Glutamatergic neuron (in vitro differentiated cells): ENCODE measurements around the gene PRKRIP1. TPM values are rescaled to one million over a fixed set of nuclear protein-coding genes. Genes with fewer than 3 reads are reported as not detected.
"Not testable (repeated sequence)": the region's sequence is repeated elsewhere in the genome, so short reads cannot be mapped to it uniquely, and the experiment has no call there.

Experiments used
- DNase-seq: peaks from one replicate; pipeline ENCODE4 v3.0.0; 2022
- H3K27ac Mint-ChIP-seq: one replicate; pipeline ENCODE4 v1.8.0; 2020; ENCODE audit warnings: mild to moderate bottlenecking, mixed read lengths, inconsistent platforms; ENCODE audit not compliant: unreplicated experiment
- H3K27me3 Mint-ChIP-seq: one replicate; pipeline ENCODE4 v1.8.0; 2020; ENCODE audit warnings: mild to moderate bottlenecking, moderate library complexity, mixed read lengths, inconsistent platforms; ENCODE audit not compliant: unreplicated experiment
- H3K36me3 Mint-ChIP-seq: one replicate; pipeline ENCODE4 v1.8.0; 2020; ENCODE audit warnings: mild to moderate bottlenecking, mixed read lengths, inconsistent platforms; ENCODE audit not compliant: unreplicated experiment
- H3K4me1 Mint-ChIP-seq: one replicate; pipeline ENCODE4 v1.8.0; 2020; ENCODE audit warnings: mild to moderate bottlenecking, low read depth, mixed read lengths, inconsistent platforms; ENCODE audit not compliant: unreplicated experiment
- H3K4me3 Mint-ChIP-seq: one replicate; pipeline ENCODE4 v1.8.0; 2020; ENCODE audit warnings: mild to moderate bottlenecking, mixed read lengths, inconsistent platforms; ENCODE audit not compliant: unreplicated experiment
- H3K9me3 Mint-ChIP-seq: one replicate; pipeline ENCODE4 v1.8.0; 2020; ENCODE audit warnings: mild to moderate bottlenecking, moderate library complexity, mixed read lengths, inconsistent platforms; ENCODE audit not compliant: unreplicated experiment
- total RNA-seq: library from RNA; stranded (reverse); fragmentation: NEBNext Ultra II Directional; extraction: Animal tissue kit (Norgen Biotek cat#: 25700); gene quantifications from one replicate; pipeline ENCODE4 v1.2.1, GENCODE V29; 2021; ENCODE audit not compliant: unreplicated experiment
- TF ChIP-seq, protein P1 (sequence below): fragments of 200-600 bp; sonication (generic); IDR thresholded peaks from one replicate; pipeline ENCODE4 v1.5.0; 2021; ENCODE audit not compliant: partially characterized antibody, unreplicated experiment

The PRKRIP1 gene
- total RNA-seq, 1 donor from 2014 or later: 31.0 TPM

GRCh38 chr7:102407910-102408309, 11.7 kb downstream of the PRKRIP1 start:
- Mint-ChIP-seq H3K4me3 (no peak overlapping the region), H3K9me3 (peaks cover 6% of the 10 kb centered on the region), H3K36me3 (peaks cover 18% of the 10 kb centered on the region), H3K27me3 (peaks cover 2% of the 10 kb centered on the region), H3K4me1 (peaks cover 17% of the 10 kb centered on the region), H3K27ac (no peak overlapping the region)
- TF ChIP-seq, protein P1, sequence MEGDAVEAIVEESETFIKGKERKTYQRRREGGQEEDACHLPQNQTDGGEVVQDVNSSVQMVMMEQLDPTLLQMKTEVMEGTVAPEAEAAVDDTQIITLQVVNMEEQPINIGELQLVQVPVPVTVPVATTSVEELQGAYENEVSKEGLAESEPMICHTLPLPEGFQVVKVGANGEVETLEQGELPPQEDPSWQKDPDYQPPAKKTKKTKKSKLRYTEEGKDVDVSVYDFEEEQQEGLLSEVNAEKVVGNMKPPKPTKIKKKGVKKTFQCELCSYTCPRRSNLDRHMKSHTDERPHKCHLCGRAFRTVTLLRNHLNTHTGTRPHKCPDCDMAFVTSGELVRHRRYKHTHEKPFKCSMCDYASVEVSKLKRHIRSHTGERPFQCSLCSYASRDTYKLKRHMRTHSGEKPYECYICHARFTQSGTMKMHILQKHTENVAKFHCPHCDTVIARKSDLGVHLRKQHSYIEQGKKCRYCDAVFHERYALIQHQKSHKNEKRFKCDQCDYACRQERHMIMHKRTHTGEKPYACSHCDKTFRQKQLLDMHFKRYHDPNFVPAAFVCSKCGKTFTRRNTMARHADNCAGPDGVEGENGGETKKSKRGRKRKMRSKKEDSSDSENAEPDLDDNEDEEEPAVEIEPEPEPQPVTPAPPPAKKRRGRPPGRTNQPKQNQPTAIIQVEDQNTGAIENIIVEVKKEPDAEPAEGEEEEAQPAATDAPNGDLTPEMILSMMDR: no peak
- DNase-seq: no peak

GRCh38 chr7:102408530-102408929, 12.4 kb downstream of the PRKRIP1 start:
- Mint-ChIP-seq H3K4me1 (peaks cover 16% of the 10 kb centered on the region), H3K36me3 (peaks cover 18% of the 10 kb centered on the region)
- DNase-seq, H3K27ac Mint-ChIP-seq, H3K27me3 Mint-ChIP-seq, H3K9me3 Mint-ChIP-seq, H3K4me3 Mint-ChIP-seq: not testable (repeated sequence)

DNA sequence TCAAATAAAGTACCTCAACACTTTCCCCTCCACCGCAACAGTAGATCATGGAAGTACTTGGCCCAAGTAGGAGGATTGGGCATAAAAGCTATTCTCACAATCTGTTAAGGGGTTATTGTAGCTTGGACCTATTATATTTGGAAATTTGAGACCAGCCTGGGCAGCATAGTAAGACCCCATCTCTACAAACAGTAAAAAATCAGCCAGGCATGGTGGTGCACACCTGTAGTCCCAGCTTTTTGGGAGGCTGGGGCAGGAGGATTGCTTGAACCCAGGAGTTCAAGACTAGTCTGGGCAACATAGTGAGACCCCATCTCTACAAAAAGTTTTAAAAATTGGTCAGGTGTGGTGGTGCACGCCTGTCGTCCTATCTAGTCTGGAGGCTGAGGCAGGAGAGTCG, 13.2 kb downstream of the PRKRIP1 start:
- Mint-ChIP-seq H3K9me3 (peaks cover 3% of the 10 kb centered on the region), H3K36me3 (peaks cover 18% of the 10 kb centered on the region), H3K27me3 (peaks cover 2% of the 10 kb centered on the region), H3K27ac (no peak overlapping the region), H3K4me1 (peaks cover 8% of the 10 kb centered on the region), H3K4me3 (no peak overlapping the region)
- TF ChIP-seq, protein P1: no peak
- DNase-seq: no peak

GRCh38 chr7:102410123-102410522, 14.0 kb downstream of the PRKRIP1 start:
- H3K27ac Mint-ChIP-seq: no peak overlapping the region
- no peak for DNase-seq
- H3K27me3 Mint-ChIP-seq: peaks cover 2% of the 10 kb centered on the region
- H3K36me3 Mint-ChIP-seq: peaks cover 18% of the 10 kb centered on the region
- H3K4me1 Mint-ChIP-seq: peaks cover 7% of the 10 kb centered on the region
- H3K4me3 Mint-ChIP-seq: no peak overlapping the region
- TF ChIP-seq, protein P1: no peak
- peaks cover 3% of the 10 kb centered on the region for H3K9me3 Mint-ChIP-seq

- TF ChIP-seq, protein P1: no peak
- Mint-ChIP-seq H3K4me1 (peaks cover 7% of the 10 kb centered on the region), H3K27me3 (peaks cover 2% of the 10 kb centered on the region), H3K27ac (no peak overlapping the region), H3K4me3 (no peak overlapping the region), H3K9me3 (peaks cover 3% of the 10 kb centered on the region), H3K36me3 (peaks cover 18% of the 10 kb centered on the region)
- DNase-seq: no peak
Observed at GRCh38 chr7:102410918-102411317, 14.8 kb downstream of the PRKRIP1 start.
